Cardiac fibroblast (primary cell): ENCODE data around the gene SERTAD4.
"Not testable (repeated sequence)": the region's sequence is repeated elsewhere in the genome, so short reads cannot be mapped to it uniquely, and the experiment has no call there.

ENCODE experiments used
- DNase-seq, 2 donors: peaks; one replicate each; pipeline versions ENCODE4 v3.0.0 to v3.0.0-alpha.2; 2010; ENCODE audit warnings: low read depth in 2 of 2
- H3K4me3 ChIP-seq, 2 donors: replicated peaks in 1 of 2; 1 replicate in 1 of 2; 2 replicates in 1 of 2; pipeline ENCODE4 v1.5.1; 2011; ENCODE audit warnings: low read depth in 2 of 2, low read length in 2 of 2, mild to moderate bottlenecking in 2 of 2, moderate library complexity in 1 of 2
- TF ChIP-seq, protein P1 (sequence below): IDR thresholded peaks from one replicate; pipeline ENCODE4 v1.5.1; 2011; ENCODE audit warnings: low read depth, mild to moderate bottlenecking, low read length, inconsistent platforms

SERTAD4 gene

DNA sequence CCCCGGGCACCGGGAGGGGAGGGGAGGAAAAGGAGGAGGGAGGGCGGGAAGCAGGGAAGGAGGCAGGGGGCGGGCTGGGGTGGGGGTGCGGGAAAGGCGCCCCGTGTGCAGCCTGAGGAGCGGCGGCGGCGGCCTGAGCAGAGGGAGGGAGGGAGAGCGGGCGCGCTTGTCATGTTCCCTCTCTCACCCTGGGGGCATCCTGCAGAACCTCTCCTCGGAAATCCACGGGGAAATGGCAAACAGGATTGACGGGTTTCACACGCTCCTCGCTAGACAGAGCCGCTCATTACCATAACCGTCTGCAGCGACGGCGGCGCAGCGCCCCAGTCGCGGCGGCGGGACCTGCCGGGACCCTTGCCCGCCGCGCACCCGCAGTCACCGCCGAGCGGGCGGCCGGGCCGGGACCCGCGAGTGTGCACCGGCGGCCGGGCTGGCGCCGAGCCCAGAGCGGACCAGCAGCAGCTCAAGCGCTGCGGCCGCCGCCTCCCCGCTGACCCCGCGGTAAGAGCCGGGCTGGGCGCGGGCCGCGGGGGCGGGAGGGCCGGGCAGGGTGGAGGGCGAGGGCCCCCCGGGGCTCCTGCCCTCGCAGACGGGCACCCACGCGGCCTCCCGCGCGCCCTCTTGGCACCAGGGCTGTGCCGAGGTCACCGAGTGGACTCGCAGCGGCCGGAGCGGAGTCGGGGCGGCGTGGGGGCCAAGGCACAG lies at the start of gene SERTAD4:
Gene SERTAD4, plus strand, starts transcription at position 286 of the 705 bp plus-strand sequence. CDS start 5,165 bp downstream, outside the sequence.
- peak within 1 kb of the TSS; percentile 64 to 69 for H3K4me3 ChIP-seq
- TF ChIP-seq, protein P1, sequence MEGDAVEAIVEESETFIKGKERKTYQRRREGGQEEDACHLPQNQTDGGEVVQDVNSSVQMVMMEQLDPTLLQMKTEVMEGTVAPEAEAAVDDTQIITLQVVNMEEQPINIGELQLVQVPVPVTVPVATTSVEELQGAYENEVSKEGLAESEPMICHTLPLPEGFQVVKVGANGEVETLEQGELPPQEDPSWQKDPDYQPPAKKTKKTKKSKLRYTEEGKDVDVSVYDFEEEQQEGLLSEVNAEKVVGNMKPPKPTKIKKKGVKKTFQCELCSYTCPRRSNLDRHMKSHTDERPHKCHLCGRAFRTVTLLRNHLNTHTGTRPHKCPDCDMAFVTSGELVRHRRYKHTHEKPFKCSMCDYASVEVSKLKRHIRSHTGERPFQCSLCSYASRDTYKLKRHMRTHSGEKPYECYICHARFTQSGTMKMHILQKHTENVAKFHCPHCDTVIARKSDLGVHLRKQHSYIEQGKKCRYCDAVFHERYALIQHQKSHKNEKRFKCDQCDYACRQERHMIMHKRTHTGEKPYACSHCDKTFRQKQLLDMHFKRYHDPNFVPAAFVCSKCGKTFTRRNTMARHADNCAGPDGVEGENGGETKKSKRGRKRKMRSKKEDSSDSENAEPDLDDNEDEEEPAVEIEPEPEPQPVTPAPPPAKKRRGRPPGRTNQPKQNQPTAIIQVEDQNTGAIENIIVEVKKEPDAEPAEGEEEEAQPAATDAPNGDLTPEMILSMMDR = no peak
- DNase-seq = peak; percentile 38 to 44

DNA sequence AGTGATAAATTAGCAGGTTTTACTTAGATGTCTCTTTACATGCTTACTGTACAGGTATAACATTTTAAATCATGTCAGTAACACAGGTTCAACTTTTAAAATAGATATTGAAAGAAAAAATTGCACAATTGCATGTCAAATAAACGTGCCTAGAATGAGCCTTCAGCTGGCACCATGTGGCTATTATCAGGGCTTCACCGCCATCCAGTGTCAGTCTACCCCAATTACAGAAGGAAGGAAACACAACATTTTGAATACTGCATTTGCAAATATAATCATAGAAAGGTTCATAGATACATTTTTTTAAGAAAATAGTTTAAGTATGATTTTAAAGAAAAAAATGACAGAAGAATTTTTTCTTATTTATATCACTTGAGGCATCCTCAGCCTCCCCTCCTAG lies 47.5 kb upstream of the SERTAD4 start:
- no peak overlapping the region for H3K4me3 ChIP-seq
- DNase-seq = no peak
- TF ChIP-seq, protein P1 = no peak

DNA sequence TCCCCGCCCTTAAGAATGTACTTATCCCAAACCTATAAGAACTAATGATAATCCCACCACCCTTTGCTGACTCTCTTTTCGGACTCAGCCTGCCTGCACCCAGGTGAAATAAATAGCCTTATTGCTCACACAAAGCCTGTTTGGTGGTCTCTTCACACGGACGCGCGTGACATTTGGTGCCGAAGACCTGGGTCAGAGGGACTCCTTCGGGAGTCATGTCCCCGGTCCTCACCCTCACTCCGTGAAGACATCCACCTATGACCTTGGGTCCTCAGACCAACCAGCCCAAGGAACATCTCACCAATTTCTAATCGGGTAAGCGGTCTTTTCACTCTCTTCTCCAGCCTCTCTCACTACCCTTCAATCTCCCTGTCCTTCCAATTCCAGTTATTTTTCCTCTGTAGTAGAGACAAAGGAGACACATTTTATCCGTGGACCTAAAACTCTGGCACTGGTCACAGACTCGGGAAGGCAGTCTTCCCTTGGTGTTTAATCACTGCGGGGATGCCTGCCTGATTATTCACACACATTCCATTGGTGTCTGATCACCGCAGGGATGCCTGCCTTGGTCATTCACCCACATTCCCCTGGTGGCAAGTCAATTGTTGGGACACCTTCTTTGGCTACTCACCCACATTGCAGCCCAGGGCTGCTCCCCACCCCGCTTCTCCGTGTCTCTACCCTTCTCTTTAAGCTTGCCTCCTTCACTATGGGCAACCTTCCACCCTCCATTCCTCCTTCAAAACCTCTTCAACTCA lies 44.6 kb upstream of the SERTAD4 start:
- not testable (repeated sequence) for H3K4me3 ChIP-seq

DNA sequence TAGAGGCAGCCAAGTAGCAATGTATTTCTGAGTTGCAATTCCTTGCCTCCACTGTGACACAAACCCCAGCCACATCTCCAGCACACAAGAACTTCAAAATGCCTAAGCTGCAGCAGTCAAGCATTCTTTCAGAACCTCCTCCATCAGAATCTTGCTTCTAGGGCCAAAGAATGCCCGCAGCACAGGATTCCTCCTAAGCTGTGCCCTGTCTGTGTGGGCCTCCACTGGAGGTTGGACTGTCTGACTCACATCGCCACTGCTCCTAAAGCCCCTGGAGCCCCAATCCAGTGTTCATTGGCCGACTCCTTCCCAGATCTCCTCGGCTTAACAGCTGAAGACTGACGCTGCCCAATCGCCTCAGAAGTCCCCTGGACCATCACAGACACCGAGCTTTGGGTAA lies 43.2 kb upstream of the SERTAD4 start:
- TF ChIP-seq, protein P1 = no peak

More for the DNA sequence above, 44.6 kb upstream of the SERTAD4 start:
- peak; percentile 7 to 81 for DNase-seq

DNA sequence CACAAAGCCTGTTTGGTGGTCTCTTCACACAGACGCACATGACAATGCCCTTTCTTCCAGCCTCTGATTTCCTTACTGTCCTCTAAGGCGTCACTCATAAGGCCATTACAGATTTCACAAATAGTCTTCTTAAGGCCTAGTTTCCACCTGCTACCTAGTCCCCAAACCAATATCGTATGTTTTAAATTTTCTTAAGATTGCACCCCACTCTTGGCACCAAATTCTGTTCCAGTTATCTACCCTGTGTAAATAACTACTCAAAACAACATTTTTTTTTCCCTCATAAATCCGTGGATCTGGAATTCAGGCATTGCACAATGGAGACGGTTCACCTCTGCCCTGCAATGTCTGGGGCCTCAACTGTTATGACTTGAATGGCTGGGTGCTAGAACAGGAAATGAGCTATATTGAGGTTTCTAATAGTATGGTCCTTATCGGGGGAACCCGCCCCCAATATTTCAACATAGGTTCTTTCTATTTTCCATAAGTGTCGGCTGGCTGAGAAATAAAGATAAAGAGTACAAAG lies 36.9 kb upstream of the SERTAD4 start:
- TF ChIP-seq, protein P1 = no peak
- H3K4me3 ChIP-seq = no peak overlapping the region
- DNase-seq = no peak

More for the DNA sequence above, 43.2 kb upstream of the SERTAD4 start:
- DNase-seq = no peak
- no peak overlapping the region for H3K4me3 ChIP-seq

DNA sequence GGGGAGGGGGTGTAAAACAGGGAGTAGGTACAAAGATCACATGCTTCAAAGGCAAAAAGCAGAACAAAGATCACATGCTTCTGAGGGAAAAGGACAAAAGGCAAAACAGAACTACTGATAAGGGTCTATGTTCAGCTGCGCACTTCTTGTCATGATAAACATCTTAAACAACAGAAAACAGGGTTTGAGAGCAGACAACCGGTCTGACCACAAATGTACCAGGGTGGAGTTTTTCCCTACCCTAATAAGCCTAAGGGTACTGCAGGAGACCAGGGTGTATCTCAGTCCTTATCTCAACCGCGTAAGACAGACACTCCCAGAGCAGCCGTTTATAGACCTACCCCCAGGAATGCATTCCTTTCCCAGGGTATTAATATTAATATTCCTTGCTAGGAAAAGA lies 36.3 kb upstream of the SERTAD4 start:
- DNase-seq, H3K4me3 ChIP-seq: not testable (repeated sequence)

DNA sequence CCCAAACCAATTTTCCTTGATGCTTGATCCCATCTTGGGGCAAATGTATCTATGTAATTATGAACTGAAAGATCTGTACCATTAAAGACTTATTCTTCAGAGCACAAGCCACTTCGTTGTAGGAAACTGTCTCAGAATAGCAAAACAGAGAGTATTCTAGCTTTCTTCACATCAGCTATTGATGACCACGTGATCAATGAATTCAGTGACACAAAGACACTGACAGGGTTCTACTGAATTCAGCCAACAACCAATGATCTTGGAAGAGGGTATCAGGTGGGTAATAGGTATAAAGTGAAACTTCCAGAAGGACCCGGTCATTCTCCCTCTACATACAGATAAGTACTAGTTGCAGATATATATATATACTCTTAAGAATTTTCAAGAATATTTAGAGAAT lies 33.8 kb upstream of the SERTAD4 start:
- no peak for DNase-seq
- TF ChIP-seq, protein P1 = no peak
- no peak overlapping the region for H3K4me3 ChIP-seq
